Keratinocyte (primary cell): ENCODE results near the gene NUDT12. TPM values are rescaled to one million over a fixed set of nuclear protein-coding genes. Genes with fewer than 3 reads are reported as not detected.

ENCODE experiments used
- DNase-seq: peaks from one replicate; pipeline ENCODE4 v3.0.0-alpha.2; 2011; ENCODE audit warnings: low read depth, missing footprints, low spot score
- FAIRE-seq: peaks from 2 replicates; lab custom pipeline; 2011; peaks lifted over from hg19 to GRCh38; lab: Jason Lieb, UNC
- H2AFZ ChIP-seq: 2 replicates; pipeline ENCODE4 v1.6.0; 2012; ENCODE audit warnings: low read length, control low read depth, inconsistent platforms; ENCODE audit not compliant: control insufficient read depth
- H3K27ac ChIP-seq: 2 replicates; pipeline ENCODE4 v1.5.1; 2011; ENCODE audit warnings: low read length; ENCODE audit not compliant: control insufficient read depth, insufficient read depth
- H3K27me3 ChIP-seq: 3 replicates; pipeline ENCODE4 v1.6.0; 2011; ENCODE audit warnings: low read length; ENCODE audit not compliant: control insufficient read depth, insufficient read depth; ENCODE audit errors: extremely low read depth
- H3K36me3 ChIP-seq, 2 experiments: 2 replicates in 1 of 2; 3 replicates in 1 of 2; pipeline ENCODE4 v1.5.1; 2011; ENCODE audit warnings: low read length in 2 of 2, mild to moderate bottlenecking in 1 of 2; ENCODE audit not compliant: control insufficient read depth in 2 of 2, insufficient read depth in 2 of 2; ENCODE audit errors: extremely low read depth in 1 of 2
- H3K4me1 ChIP-seq: 3 replicates; pipeline ENCODE4 v1.5.1; 2011; ENCODE audit warnings: low read length; ENCODE audit not compliant: control insufficient read depth, insufficient read depth; ENCODE audit errors: extremely low read depth
- H3K4me2 ChIP-seq: 3 replicates; pipeline ENCODE4 v1.6.0; 2011; ENCODE audit warnings: low read depth, low read length; ENCODE audit not compliant: control insufficient read depth, insufficient read depth; ENCODE audit errors: extremely low read depth
- H3K4me3 ChIP-seq, 3 experiments: fragments of 200-600 bp in 1 of 3; sonication (generic) in 1 of 3; 2 replicates in 2 of 3; 3 replicates in 1 of 3; pipeline ENCODE4 v1.5.1; 2011 to 2016; ENCODE audit warnings: low read length in 3 of 3, mild to moderate bottlenecking in 3 of 3, control low read depth in 2 of 3, inconsistent platforms in 1 of 3, low read depth in 1 of 3, mixed read lengths in 1 of 3, mixed run types in 1 of 3, moderate library complexity in 1 of 3; ENCODE audit not compliant: control insufficient read depth in 2 of 3, insufficient read depth in 2 of 3; ENCODE audit errors: extremely low read depth in 1 of 3
- H3K79me2 ChIP-seq: 2 replicates; pipeline ENCODE4 v1.6.0; 2012; ENCODE audit warnings: low read length; ENCODE audit not compliant: control insufficient read depth, insufficient read depth
- H3K9ac ChIP-seq: 3 replicates; pipeline ENCODE4 v1.6.0; 2011; ENCODE audit warnings: low read length; ENCODE audit not compliant: control insufficient read depth, insufficient read depth; ENCODE audit errors: extremely low read depth
- H3K9me1 ChIP-seq: 3 replicates; pipeline ENCODE4 v1.6.0; 2011; ENCODE audit warnings: low read length; ENCODE audit not compliant: control insufficient read depth, insufficient read depth; ENCODE audit errors: extremely low read depth
- H3K9me3 ChIP-seq: 2 replicates; pipeline ENCODE4 v1.5.1; 2012; ENCODE audit warnings: low read depth, low read length; ENCODE audit not compliant: control insufficient read depth
- H4K20me1 ChIP-seq: 3 replicates; pipeline ENCODE4 v1.6.0; 2011; ENCODE audit warnings: low read length; ENCODE audit not compliant: control insufficient read depth, insufficient read depth; ENCODE audit errors: extremely low read depth
- EZH2 ChIP-seq: IDR thresholded peaks from one replicate; pipeline ENCODE4 v1.6.1; 2012; ENCODE audit warnings: inconsistent platforms, mild to moderate bottlenecking, low read length, moderate library complexity
- dilution Hi-C: fragments of 300-500 bp; cut with MboI; formaldehyde crosslinking; loops from one replicate; pipeline ENCODE4 v1.7.0; 2020; ENCODE audit warnings: low sequenced_read_pairs; ENCODE audit not compliant: extremely low pct_ligation_motif_present
- polyA plus RNA-seq, 5 experiments: library from polyadenylated mRNA; depleted of rRNA in 3 of 5; stranded (reverse) in 3 of 5; stranded (forward) in 1 of 5; unstranded in 1 of 5; fragments of >200 nt; gene quantifications; 1 replicate in 1 of 5; 2 replicates in 3 of 5; 3 replicates in 1 of 5; pipeline versions ENCODE4 v1.2.1 to v1.2.3, GENCODE V29; 2011 to 2012; ENCODE audit warnings: missing spikeins in 2 of 5, low read depth in 1 of 5, low replicate concordance in 1 of 5
- TF ChIP-seq, protein P1 (sequence below), 3 experiments: IDR thresholded peaks in 1 of 3; conservative IDR thresholded peaks in 1 of 3; optimal IDR thresholded peaks in 1 of 3; 2 replicates in 2 of 3; 3 replicates in 1 of 3; pipeline versions ENCODE3 to v1.5.1; 2011; ENCODE audit warnings: low read length in 3 of 3, mild to moderate bottlenecking in 3 of 3, moderate library complexity in 2 of 3, control low read depth in 1 of 3, inconsistent platforms in 1 of 3; ENCODE audit not compliant: insufficient read depth in 2 of 3; ENCODE audit errors: extremely low read depth in 1 of 3

Gene NUDT12
- polyA plus RNA-seq, 1 donor (not counting 4 experiments of a cell fraction or from before 2014, with no cell fraction given), result 17.6 TPM

GRCh38 chr5:103605277-103605676 is 42.7 kb upstream of the NUDT12 start:
- dilution Hi-C loops, result no loop called here
- H3K9me1 ChIP-seq, result no peaks in the 10 kb centered on the region
- H3K4me1 ChIP-seq, result no peaks in the 10 kb centered on the region
- H2AFZ ChIP-seq, result no peak overlapping the region
- TF ChIP-seq, protein P1, sequence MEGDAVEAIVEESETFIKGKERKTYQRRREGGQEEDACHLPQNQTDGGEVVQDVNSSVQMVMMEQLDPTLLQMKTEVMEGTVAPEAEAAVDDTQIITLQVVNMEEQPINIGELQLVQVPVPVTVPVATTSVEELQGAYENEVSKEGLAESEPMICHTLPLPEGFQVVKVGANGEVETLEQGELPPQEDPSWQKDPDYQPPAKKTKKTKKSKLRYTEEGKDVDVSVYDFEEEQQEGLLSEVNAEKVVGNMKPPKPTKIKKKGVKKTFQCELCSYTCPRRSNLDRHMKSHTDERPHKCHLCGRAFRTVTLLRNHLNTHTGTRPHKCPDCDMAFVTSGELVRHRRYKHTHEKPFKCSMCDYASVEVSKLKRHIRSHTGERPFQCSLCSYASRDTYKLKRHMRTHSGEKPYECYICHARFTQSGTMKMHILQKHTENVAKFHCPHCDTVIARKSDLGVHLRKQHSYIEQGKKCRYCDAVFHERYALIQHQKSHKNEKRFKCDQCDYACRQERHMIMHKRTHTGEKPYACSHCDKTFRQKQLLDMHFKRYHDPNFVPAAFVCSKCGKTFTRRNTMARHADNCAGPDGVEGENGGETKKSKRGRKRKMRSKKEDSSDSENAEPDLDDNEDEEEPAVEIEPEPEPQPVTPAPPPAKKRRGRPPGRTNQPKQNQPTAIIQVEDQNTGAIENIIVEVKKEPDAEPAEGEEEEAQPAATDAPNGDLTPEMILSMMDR (optimal IDR thresholded peaks at IDR 0.05 in 1 of 3, IDR thresholded peaks at IDR 0.05 in 1 of 3, conservative IDR thresholded peaks at IDR 0.05 in 1 of 3; ENCODE audit: extremely low read depth in 1 of 3, insufficient read depth in 2 of 3, low read length in 3 of 3), result no peak
- no peak for TF ChIP-seq EZH2
- no peaks in the 10 kb centered on the region for H3K79me2 ChIP-seq
- no peaks in the 10 kb centered on the region for H3K36me3 ChIP-seq
- no peaks in the 10 kb centered on the region for H4K20me1 ChIP-seq
- no peak overlapping the region for H3K4me3 ChIP-seq
- no peak overlapping the region for H3K27ac ChIP-seq
- H3K9ac ChIP-seq, result no peak overlapping the region
- no peak for FAIRE-seq
- no peaks in the 10 kb centered on the region for H3K27me3 ChIP-seq
- H3K4me2 ChIP-seq, result no peak overlapping the region
- DNase-seq, result no peak
- H3K9me3 ChIP-seq, result no peaks in the 10 kb centered on the region

GRCh38 chr5:103602438-103602837 is 39.8 kb upstream of the NUDT12 start:
- no peak for FAIRE-seq

More at GRCh38 chr5:103602438-103602837, 39.8 kb upstream of the NUDT12 start:
- Histone ChIP-seq H3K79me2 (no peaks in the 10 kb centered on the region), H3K9me3 (no peaks in the 10 kb centered on the region), H3K4me1 (no peaks in the 10 kb centered on the region), H3K9ac (no peak overlapping the region), H3K4me2 (no peak overlapping the region), H3K27me3 (no peaks in the 10 kb centered on the region), H3K9me1 (no peaks in the 10 kb centered on the region), H4K20me1 (no peaks in the 10 kb centered on the region), H3K36me3 (no peaks in the 10 kb centered on the region), H3K27ac (no peak overlapping the region), H2AFZ (no peak overlapping the region), H3K4me3 (no peak overlapping the region)
- TF ChIP-seq EZH2, result no peak
- TF ChIP-seq, protein P1 (optimal IDR thresholded peaks at IDR 0.05 in 1 of 3, IDR thresholded peaks at IDR 0.05 in 1 of 3, conservative IDR thresholded peaks at IDR 0.05 in 1 of 3; ENCODE audit: extremely low read depth in 1 of 3, insufficient read depth in 2 of 3, low read length in 3 of 3), result no peak
- DNase-seq, result no peak
- dilution Hi-C loops, result no loop called here
